ENCODE measurements around the gene SCAPER. TPM values are rescaled to one million over a fixed set of nuclear protein-coding genes. Genes with fewer than 3 reads are reported as not detected.
A peak's percentile ranks its signal among the peaks of the same experiment; 100 is the strongest.

SCAPER gene
- total RNA-seq, 2 donors from 2014 or later: 30.9 to 34.7 TPM

- H3K4me1 Mint-ChIP-seq (ENCODE audit: low read depth): peaks cover 40% of the 10 kb centered on the region
- H3K9me3 Mint-ChIP-seq: no peaks in the 10 kb centered on the region
- H3K36me3 Mint-ChIP-seq (ENCODE audit: insufficient read depth in 2 of 2): peaks cover 0 to 13% of the 10 kb centered on the region in 2 donors
- H3K27ac Mint-ChIP-seq: no peak overlapping the region
- ATAC-seq (replicated peaks in 1 of 2): peak; percentile 2 to 18
- no peak overlapping the region for H3K4me3 Mint-ChIP-seq
- no peak for DNase-seq
- peaks cover 75% of the 10 kb centered on the region for H3K27me3 Mint-ChIP-seq (ENCODE audit: low read depth)
Observed at GRCh38 chr15:76333720-76334437, 571.3 kb downstream of the SCAPER start.

GRCh38 chr15:76333309-76333708 is 571.8 kb downstream of the SCAPER start:
- DNase-seq: no peak
- peaks cover 74% of the 10 kb centered on the region for H3K27me3 Mint-ChIP-seq (ENCODE audit: low read depth)
- H3K4me3 Mint-ChIP-seq: no peak overlapping the region
- peaks cover 0 to 10% of the 10 kb centered on the region in 2 donors for H3K36me3 Mint-ChIP-seq (ENCODE audit: insufficient read depth in 2 of 2)
- H3K4me1 Mint-ChIP-seq (ENCODE audit: low read depth): peaks cover 34% of the 10 kb centered on the region
- H3K9me3 Mint-ChIP-seq: no peaks in the 10 kb centered on the region
- ATAC-seq (replicated peaks in 1 of 2): no peak
- H3K27ac Mint-ChIP-seq: no peak overlapping the region

GRCh38 chr15:76332796-76333195 is 572.3 kb downstream of the SCAPER start:
- H3K4me1 Mint-ChIP-seq (ENCODE audit: low read depth): peaks cover 34% of the 10 kb centered on the region
- H3K27ac Mint-ChIP-seq: no peak overlapping the region
- ATAC-seq (replicated peaks in 1 of 2) (no peak), DNase-seq (no peak)
- peaks cover 0 to 10% of the 10 kb centered on the region in 2 donors for H3K36me3 Mint-ChIP-seq (ENCODE audit: insufficient read depth in 2 of 2)
- H3K27me3 Mint-ChIP-seq (ENCODE audit: low read depth): peaks cover 77% of the 10 kb centered on the region
- no peaks in the 10 kb centered on the region for H3K9me3 Mint-ChIP-seq
- no peak overlapping the region for H3K4me3 Mint-ChIP-seq

- no peak overlapping the region for H3K27ac Mint-ChIP-seq
- peaks cover 12% of the 10 kb centered on the region for H3K4me1 Mint-ChIP-seq (ENCODE audit: low read depth)
- H3K4me3 Mint-ChIP-seq: no peak overlapping the region
- no peaks in the 10 kb centered on the region for H3K9me3 Mint-ChIP-seq
- H3K27me3 Mint-ChIP-seq (ENCODE audit: low read depth): peaks cover 58% of the 10 kb centered on the region
- DNase-seq: no peak
- no peak for ATAC-seq (replicated peaks in 1 of 2)
- peaks cover 0 to 2% of the 10 kb centered on the region in 2 donors for H3K36me3 Mint-ChIP-seq (ENCODE audit: insufficient read depth in 2 of 2)
Observed at GRCh38 chr15:76330080-76330680, 575.0 kb downstream of the SCAPER start.

- Mint-ChIP-seq H3K4me3 (no peak overlapping the region), H3K4me1 (ENCODE audit: low read depth) (peaks cover 1% of the 10 kb centered on the region), H3K27ac (no peak overlapping the region), H3K27me3 (ENCODE audit: low read depth) (peaks cover 46% of the 10 kb centered on the region), H3K9me3 (no peaks in the 10 kb centered on the region), H3K36me3 (ENCODE audit: insufficient read depth in 2 of 2) (no peaks in the 10 kb centered on the region)
- DNase-seq (no peak), ATAC-seq (replicated peaks in 1 of 2) (no peak)
Observed at GRCh38 chr15:76328958-76329357, 576.2 kb downstream of the SCAPER start.

GRCh38 chr15:76328106-76328696 is 576.9 kb downstream of the SCAPER start:
- ATAC-seq (replicated peaks in 1 of 2): no peak
- no peak overlapping the region for H3K27ac Mint-ChIP-seq
- no peak overlapping the region for H3K4me3 Mint-ChIP-seq
- H3K27me3 Mint-ChIP-seq (ENCODE audit: low read depth): peaks cover 39% of the 10 kb centered on the region
- DNase-seq: no peak
- no peaks in the 10 kb centered on the region for H3K36me3 Mint-ChIP-seq (ENCODE audit: insufficient read depth in 2 of 2)
- no peaks in the 10 kb centered on the region for H3K4me1 Mint-ChIP-seq (ENCODE audit: low read depth)
- no peaks in the 10 kb centered on the region for H3K9me3 Mint-ChIP-seq

- no peak overlapping the region for H3K27ac Mint-ChIP-seq
- no peaks in the 10 kb centered on the region for H3K4me1 Mint-ChIP-seq (ENCODE audit: low read depth)
- H3K27me3 Mint-ChIP-seq (ENCODE audit: low read depth): peaks cover 31% of the 10 kb centered on the region
- no peaks in the 10 kb centered on the region for H3K36me3 Mint-ChIP-seq (ENCODE audit: insufficient read depth in 2 of 2)
- ATAC-seq (replicated peaks in 1 of 2) (no peak), DNase-seq (no peak)
- H3K4me3 Mint-ChIP-seq: no peak overlapping the region
- H3K9me3 Mint-ChIP-seq: no peaks in the 10 kb centered on the region
Observed at GRCh38 chr15:76327191-76328105, 577.7 kb downstream of the SCAPER start.

GRCh38 chr15:76325704-76326103 is 579.4 kb downstream of the SCAPER start:
- no peak for DNase-seq
- Mint-ChIP-seq H3K27me3 (ENCODE audit: low read depth) (peaks cover 29% of the 10 kb centered on the region), H3K36me3 (ENCODE audit: insufficient read depth in 2 of 2) (no peaks in the 10 kb centered on the region), H3K4me1 (ENCODE audit: low read depth) (no peaks in the 10 kb centered on the region), H3K27ac (no peak overlapping the region), H3K9me3 (no peaks in the 10 kb centered on the region), H3K4me3 (no peak overlapping the region)
- ATAC-seq (replicated peaks in 1 of 2): no peak

GRCh38 chr15:76324066-76324465 is 581.1 kb downstream of the SCAPER start:
- Mint-ChIP-seq H3K27me3 (ENCODE audit: low read depth) (peaks cover 15% of the 10 kb centered on the region), H3K36me3 (ENCODE audit: insufficient read depth in 2 of 2) (no peaks in the 10 kb centered on the region), H3K9me3 (no peaks in the 10 kb centered on the region), H3K4me1 (ENCODE audit: low read depth) (no peaks in the 10 kb centered on the region), H3K27ac (no peak overlapping the region), H3K4me3 (no peak overlapping the region)
- DNase-seq: no peak
- no peak for ATAC-seq (replicated peaks in 1 of 2)

- Mint-ChIP-seq H3K27ac (no peak overlapping the region), H3K9me3 (no peaks in the 10 kb centered on the region), H3K4me1 (ENCODE audit: low read depth) (no peaks in the 10 kb centered on the region), H3K36me3 (ENCODE audit: insufficient read depth in 2 of 2) (no peaks in the 10 kb centered on the region), H3K27me3 (ENCODE audit: low read depth) (no peaks in the 10 kb centered on the region), H3K4me3 (no peak overlapping the region)
- DNase-seq (no peak), ATAC-seq (replicated peaks in 1 of 2) (no peak)
Observed at GRCh38 chr15:76321602-76322001, 583.5 kb downstream of the SCAPER start.

- no peak for ATAC-seq (replicated peaks in 1 of 2)
- Mint-ChIP-seq H3K9me3 (no peaks in the 10 kb centered on the region), H3K27me3 (ENCODE audit: low read depth) (no peaks in the 10 kb centered on the region), H3K4me1 (ENCODE audit: low read depth) (no peaks in the 10 kb centered on the region), H3K36me3 (ENCODE audit: insufficient read depth in 2 of 2) (no peaks in the 10 kb centered on the region), H3K4me3 (no peak overlapping the region), H3K27ac (no peak overlapping the region)
- no peak for DNase-seq
Observed at GRCh38 chr15:76321171-76321570, 584.0 kb downstream of the SCAPER start.

- no peaks in the 10 kb centered on the region for H3K27me3 Mint-ChIP-seq (ENCODE audit: low read depth)
- no peaks in the 10 kb centered on the region for H3K9me3 Mint-ChIP-seq
- H3K36me3 Mint-ChIP-seq (ENCODE audit: insufficient read depth in 2 of 2): no peaks in the 10 kb centered on the region
- H3K4me1 Mint-ChIP-seq (ENCODE audit: low read depth): no peaks in the 10 kb centered on the region
- no peak for ATAC-seq (replicated peaks in 1 of 2)
- H3K27ac Mint-ChIP-seq: no peak overlapping the region
- DNase-seq: no peak
- H3K4me3 Mint-ChIP-seq: no peak overlapping the region
Observed at GRCh38 chr15:76320012-76320411, 585.1 kb downstream of the SCAPER start.

GRCh38 chr15:76313731-76314130 is 591.4 kb downstream of the SCAPER start:
- no peak overlapping the region for H3K4me3 Mint-ChIP-seq
- no peak for DNase-seq
- no peak for ATAC-seq (replicated peaks in 1 of 2)
- H3K27me3 Mint-ChIP-seq (ENCODE audit: low read depth): no peaks in the 10 kb centered on the region
- no peak overlapping the region for H3K27ac Mint-ChIP-seq
- H3K4me1 Mint-ChIP-seq (ENCODE audit: low read depth): peaks cover 32% of the 10 kb centered on the region
- no peaks in the 10 kb centered on the region for H3K9me3 Mint-ChIP-seq
- H3K36me3 Mint-ChIP-seq (ENCODE audit: insufficient read depth in 2 of 2): peaks cover 0 to 3% of the 10 kb centered on the region in 2 donors
